Heart left ventricle (tissue), 16 donors: ENCODE results near the gene RGP1. TPM values are rescaled to one million over a fixed set of nuclear protein-coding genes. Genes with fewer than 3 reads are reported as not detected.

Source experiments
- ATAC-seq, 4 donors: fragments of 200-7000 bp; cut with Tn5 transposase; one replicate each; pipeline ENCODE4 v1.9.1; 2020 to 2022; ENCODE audit warnings: moderate library complexity in 4 of 4, mild to moderate bottlenecking in 3 of 4, moderate number of reproducible peaks in 1 of 4
- DNase-seq, 5 donors: peaks; one replicate each; pipeline ENCODE4 v3.0.0-alpha.2; 2020
- H3K27ac ChIP-seq, 12 donors: fragments of 200-600 bp; sonication (generic) in 4 of 12; one replicate each; pipeline versions ENCODE4 v1.5.0 to v1.8.0; 2016 to 2022; ENCODE audit warnings: mild to moderate bottlenecking in 2 of 12
- H3K27me3 ChIP-seq, 9 donors: fragments of 200-600 bp; sonication (generic) in 2 of 9; one replicate each; pipeline versions ENCODE4 v1.5.1 to v1.8.0; 2016 to 2022; ENCODE audit warnings: mild to moderate bottlenecking in 3 of 9
- H3K36me3 ChIP-seq, 9 donors: fragments of 200-600 bp; sonication (generic) in 2 of 9; one replicate each; pipeline versions ENCODE4 v1.5.0 to v1.8.0; 2018 to 2022; ENCODE audit warnings: mild to moderate bottlenecking in 2 of 9
- H3K4me1 ChIP-seq, 12 donors: fragments of 200-600 bp; sonication (generic) in 4 of 12; one replicate each; pipeline versions ENCODE4 v1.5.0 to v1.8.0; 2016 to 2022; ENCODE audit warnings: mild to moderate bottlenecking in 3 of 12
- H3K4me3 ChIP-seq, 12 donors: fragments of 200-600 bp; sonication (generic) in 4 of 12; one replicate each; pipeline versions ENCODE4 v1.5.0 to v1.8.0; 2017 to 2022; ENCODE audit warnings: mild to moderate bottlenecking in 9 of 12, moderate library complexity in 4 of 12
- H3K9me3 ChIP-seq, 12 donors: fragments of 200-600 bp; sonication (generic) in 4 of 12; one replicate each; pipeline versions ENCODE4 v1.5.0 to v1.8.0; 2016 to 2022; ENCODE audit warnings: mild to moderate bottlenecking in 1 of 12
- CTCF ChIP-seq, 12 donors: fragments of 200-600 bp; sonication (generic) in 4 of 12; IDR thresholded peaks; one replicate each; pipeline versions ENCODE4 v1.5.0 to v1.8.0; 2018 to 2022; ENCODE audit warnings: antibody characterized with exemption in 12 of 12, mild to moderate bottlenecking in 5 of 12
- POLR2A ChIP-seq, 2 donors: fragments of 450-650 bp; IDR thresholded peaks; one replicate each; pipeline ENCODE4 v1.6.1; 2017; ENCODE audit warnings: antibody characterized with exemption in 2 of 2, mild to moderate bottlenecking in 2 of 2, moderate library complexity in 2 of 2
- WGBS, 4 donors: extraction: QIAGEN DNeasy Blood & Tissue Kit in 2 of 4; methylation state at CpG; one replicate each; pipeline versions ENCODE4 v1.1.5 to v1.1.7; 2013 to 2018; 5-methylcytosine and 5-hydroxymethylcytosine counted together
- intact Hi-C, 10 donors: fragments of 100-400 bp; cut with DNase I; formaldehyde crosslinking; loops; one replicate each; pipeline versions ENCODE4 v1.11.1 to v1.14.2; 2022
- polyA plus RNA-seq, 2 donors: library from polyadenylated mRNA; stranded (reverse); fragments of 200-250 nt; gene quantifications; one replicate each; pipeline ENCODE4 v1.2.3, GENCODE V29; 2013
- total RNA-seq, 9 donors: library from RNA; depleted of rRNA in 2 of 9; stranded (reverse); fragments of >200 nt in 2 of 9; fragmentation: NEBNext Ultra II Directional in 3 of 9; extraction: Animal tissue kit (Norgen Biotek cat#: 25700) in 3 of 9; gene quantifications; one replicate each; pipeline versions ENCODE4 v1.1.0 to v1.2.4, GENCODE V29; 2016 to 2023
- donor health status: ischemic (EF 13 %, LVEDD 7.1; RV severe dilation, severe dysfunction).
- donor health status: healthy with polysubstance abuse.
- donor health status: DM: no; HTN: yes; CAD: no.
- donor health status: DM: no; HTN: no; CAD: no.
- donor health status: ischemic (EF 25% LVEDD 6.9; RV normal size, moderate dysfunction).
- donor health status: ischemic (EF 25% LVEDD 5.7; RV mildly dilated, moderate dysfunction).
- donor health status: healthy.
- donor health status: DM: yes; HTN: yes; CAD: no.
- donor health status: ischemic (EF 35%, LVEDD 5.7; RV mildly dilated, moderate dysfunction).
- donor health status: nonischemic (EF 11% LVEDD 7.7; RV severe dilation, severe dysfunction).
- donor health status: DM: yes; HTN: yes; CAD: no.
- donor health status: PGD.
- donor health status: ischemic (EF 29% LVEDD 5.4; RV normal size, mild dysfunction).
- donor health status: nonischemic (EF 23%, LVEDD 6.1; RV moderate dilation, normal function).

Gene RGP1
- total and polyA plus RNA-seq, 11 donors = 14.7 to 38.8 (median 30.7) TPM

DNA sequence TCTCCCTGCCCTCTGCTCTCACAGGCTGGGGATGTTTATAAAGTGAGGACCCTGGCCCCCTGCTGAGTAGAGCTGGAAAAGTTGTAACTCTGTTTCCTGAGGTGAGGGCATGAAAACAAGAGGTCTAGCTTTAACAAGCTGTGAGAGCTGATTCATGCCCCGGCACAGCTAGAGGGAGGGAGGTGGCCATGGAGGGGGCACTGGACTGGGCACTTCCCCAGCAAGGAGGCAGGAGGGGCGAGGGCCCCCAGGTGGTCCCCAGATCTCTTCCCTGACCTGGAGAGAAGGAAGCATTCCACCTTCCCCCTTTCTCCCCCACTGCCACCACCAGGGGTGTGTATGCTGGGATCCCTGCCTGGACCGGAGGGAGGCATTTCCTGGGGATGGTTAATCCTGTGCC is 5.2 kb downstream of the RGP1 start, which contains the start of gene MSMP:
Gene MSMP, minus strand, starts transcription at position 13 of the 400 bp plus-strand sequence. CDS start 147 bp downstream, outside the sequence.
- intact Hi-C loops = loop anchor here in 1 of 10 donors (10.0 kb wide), 1 partner anchor 61 kb away; the partner anchor contains the start of genes HINT2 and SPAG8
- Histone ChIP-seq H3K36me3 (peaks cover 0 to 52% (median 48%) of the 10 kb centered on the region in 9 donors), H3K4me3 (no peak within 1 kb of the TSS), H3K9me3 (no peaks in the 10 kb centered on the region), H3K27ac (no peak within 1 kb of the TSS), H3K4me1 (peaks cover 2 to 48% (median 36%) of the 10 kb centered on the region in 12 donors), H3K27me3 (no peaks in the 10 kb centered on the region)
- no peak for ATAC-seq
- no peak for TF ChIP-seq POLR2A (IDR thresholded peaks at IDR 0.05)
- DNase-seq = no peak
- WGBS, 4 donors = 47 to 61% (median 49%) methylated on average over 3 of the region's 3 CpGs

- H3K36me3 ChIP-seq = peaks cover 0 to 52% (median 48%) of the 10 kb centered on the region in 9 donors
- no peak overlapping the region for H3K27ac ChIP-seq
- H3K27me3 ChIP-seq = no peaks in the 10 kb centered on the region
- no peak for ATAC-seq
- TF ChIP-seq CTCF (IDR thresholded peaks at IDR 0.05) (no peak), POLR2A (IDR thresholded peaks at IDR 0.05) (no peak)
- H3K4me3 ChIP-seq = no peak overlapping the region
- DNase-seq = no peak
- intact Hi-C loops = loop anchor here in 1 of 10 donors (10.0 kb wide), 1 partner anchor 60 kb away; the partner anchor contains the start of genes HINT2 and SPAG8
- WGBS, 4 donors = 75 to 96% (median 93%) methylated on average over 4 of the region's 4 CpGs
- peaks cover 0 to 41% (median 31%) of the 10 kb centered on the region in 12 donors for H3K4me1 ChIP-seq
- H3K9me3 ChIP-seq = no peaks in the 10 kb centered on the region
These were observed 6.0 kb downstream of the RGP1 start for GRCh38 chr9:35755071-35755470.

- peak; percentile 49 to 83 (median 74) for ATAC-seq
These were observed 7.5 kb downstream of the RGP1 start for GRCh38 chr9:35756275-35757225.

More at GRCh38 chr9:35756275-35757225, 7.5 kb downstream of the RGP1 start:
- 11 to 17% (median 13%) methylated on average over 38 to 48 of the region's 48 CpGs for WGBS, 4 donors
- intact Hi-C loops = loop anchor here in 1 of 10 donors (10.0 kb wide), 1 partner anchor 58 kb away; the partner anchor contains the start of genes HINT2 and SPAG8
- Histone ChIP-seq H3K4me3 (peak overlapping the region; percentile 30 to 67 (median 62)), H3K9me3 (no peaks in the 10 kb centered on the region), H3K27ac (peak overlapping the region; percentile 75 to 95 (median 88)), H3K4me1 (peaks cover 0 to 38% (median 26%) of the 10 kb centered on the region in 12 donors), H3K36me3 (peaks cover 0 to 39% (median 36%) of the 10 kb centered on the region in 9 donors), H3K27me3 (no peaks in the 10 kb centered on the region)
- DNase-seq = peak; percentile 74 to 86 (median 84)
- TF ChIP-seq CTCF (IDR thresholded peaks at IDR 0.05) = peak; percentile 28 to 69 (median 58)
- no peak for TF ChIP-seq POLR2A (IDR thresholded peaks at IDR 0.05)
